ENCODE data around the gene CFDP1. TPM values are rescaled to one million over a fixed set of nuclear protein-coding genes. Genes with fewer than 3 reads are reported as not detected.

CFDP1 gene
- total and polyA plus RNA-seq, 2 of the 13 experiments (the other 11 are each of a cell fraction or from before 2014, with no cell fraction given): 78.6 to 153 TPM

- TF ChIP-seq ATF7 (IDR thresholded peaks at IDR 0.05) (no peak), ATF7 (CRISPR knock-in tag; IDR thresholded peaks at IDR 0.05) (no peak), ZNF792 (CRISPR knock-in tag; IDR thresholded peaks at IDR 0.05) (peak; percentile 90; the same call in 1 of the 2 replicates), TGIF2 (CRISPR knock-in tag; IDR thresholded peaks at IDR 0.05) (peak; percentile 56), PAX8 (CRISPR knock-in tag; IDR thresholded peaks at IDR 0.05; ENCODE audit: borderline replicate concordance) (no peak), TIGD3 (CRISPR knock-in tag; IDR thresholded peaks at IDR 0.05; ENCODE audit: borderline replicate concordance) (no peak), ARNTL (CRISPR knock-in tag; IDR thresholded peaks at IDR 0.05) (no peak), ZNF580 (CRISPR knock-in tag; IDR thresholded peaks at IDR 0.05; ENCODE audit: borderline replicate concordance, low read depth) (peak; percentile 90; the same call in 1 of the 2 replicates), ZSCAN30 (CRISPR knock-in tag; IDR thresholded peaks at IDR 0.05) (no peak), TARDBP (CRISPR knock-in tag; IDR thresholded peaks at IDR 0.05) (peak; percentile 94), HCFC1 (IDR thresholded peaks at IDR 0.05; ENCODE audit: low read depth, low read length) (no peak), ZNF644 (CRISPR knock-in tag; IDR thresholded peaks at IDR 0.05; ENCODE audit: low read depth) (peak; percentile 93), ZNF607 (CRISPR knock-in tag; IDR thresholded peaks at IDR 0.05; ENCODE audit: borderline replicate concordance) (no peak), ZNF691 (CRISPR knock-in tag; IDR thresholded peaks at IDR 0.05; ENCODE audit: borderline replicate concordance, low read depth) (peak; percentile 93), ZNF10 (CRISPR knock-in tag; IDR thresholded peaks at IDR 0.05; ENCODE audit: borderline replicate concordance, low read depth) (no peak), YEATS4 (CRISPR knock-in tag; IDR thresholded peaks at IDR 0.05; ENCODE audit: borderline replicate concordance) (peak; percentile 86), DMAP1 (CRISPR knock-in tag; IDR thresholded peaks at IDR 0.05) (peak; percentile 82), ZSCAN12 (CRISPR knock-in tag; IDR thresholded peaks at IDR 0.05) (no peak), ZNF773 (CRISPR knock-in tag; IDR thresholded peaks at IDR 0.05; ENCODE audit: borderline replicate concordance) (0 out of 2 replicates have a peak, but pooled peaks have one; percentile 44), ZIK1 (CRISPR knock-in tag; IDR thresholded peaks at IDR 0.05; ENCODE audit: borderline replicate concordance, low read depth) (peak; percentile 97), BATF2 (CRISPR knock-in tag; IDR thresholded peaks at IDR 0.05) (no peak), RBM39 (IDR thresholded peaks at IDR 0.05; ENCODE audit: low read depth, low read length, poor library complexity, severe bottlenecking) (peak; percentile 76), ZNF225 (CRISPR knock-in tag; IDR thresholded peaks at IDR 0.05) (peak; percentile 49; the same call in 1 of the 2 replicates), ZNF468 (CRISPR knock-in tag; IDR thresholded peaks at IDR 0.05) (no peak), ISX (CRISPR knock-in tag; conservative IDR thresholded peaks at IDR 0.05) (no peak)
Observed at GRCh38 chr16:75262104-75262799, 171.1 kb downstream of the CFDP1 start (continued).

Measured in HepG2 (cell line).